Stimulated activated CD8-positive, alpha-beta memory T cell treated with anti-CD3 and anti-CD28 coated beads, Interleukin-15, amount 100 ng/mL, for 24 hours (primary cell): ENCODE data around the gene ANKRD29.

ENCODE experiments used
- DNase-seq: peaks from one replicate; pipeline ENCODE4 v3.0.0-alpha.2; 2020; ENCODE audit warnings: low read depth

Gene ANKRD29

GRCh38 chr18:23684515-23685197 is 21.9 kb upstream of the ANKRD29 start:
- no peak for DNase-seq

- no peak for DNase-seq
Observed at GRCh38 chr18:23683671-23684070, 21.0 kb upstream of the ANKRD29 start.

GRCh38 chr18:23683155-23683554 is 20.4 kb upstream of the ANKRD29 start:
- no peak for DNase-seq

GRCh38 chr18:23682472-23682871 is 19.8 kb upstream of the ANKRD29 start:
- DNase-seq: no peak

GRCh38 chr18:23682045-23682444 is 19.3 kb upstream of the ANKRD29 start:
- DNase-seq: no peak

- DNase-seq: no peak
Observed at GRCh38 chr18:23675896-23676295, 13.2 kb upstream of the ANKRD29 start.

GRCh38 chr18:23675236-23675635 is 12.5 kb upstream of the ANKRD29 start:
- DNase-seq: no peak

GRCh38 chr18:23673725-23674124 is 11.0 kb upstream of the ANKRD29 start:
- DNase-seq: no peak

- no peak for DNase-seq
Observed at GRCh38 chr18:23671564-23671963, 8.9 kb upstream of the ANKRD29 start.

GRCh38 chr18:23669804-23670405 is 7.2 kb upstream of the ANKRD29 start:
- no peak for DNase-seq

GRCh38 chr18:23669202-23669766 is 6.6 kb upstream of the ANKRD29 start:
- DNase-seq: no peak

- DNase-seq: no peak
Observed at GRCh38 chr18:23668731-23669130, 6.0 kb upstream of the ANKRD29 start.

- no peak for DNase-seq
Observed at GRCh38 chr18:23667114-23667513, 4.4 kb upstream of the ANKRD29 start.

GRCh38 chr18:23664674-23665073 is 2.0 kb upstream of the ANKRD29 start:
- DNase-seq: no peak

- DNase-seq: no peak
Observed at GRCh38 chr18:23661735-23662308, 889 bp downstream of the ANKRD29 start.

- no peak for DNase-seq
Observed at GRCh38 chr18:23658285-23658684, 4.4 kb downstream of the ANKRD29 start.

- no peak for DNase-seq
Observed at GRCh38 chr18:23652232-23652631, 10.5 kb downstream of the ANKRD29 start.

GRCh38 chr18:23650968-23651927 is 11.5 kb downstream of the ANKRD29 start:
- DNase-seq: no peak

- no peak for DNase-seq
Observed at GRCh38 chr18:23648940-23649607, 13.6 kb downstream of the ANKRD29 start.

GRCh38 chr18:23648456-23648855 is 14.3 kb downstream of the ANKRD29 start:
- DNase-seq: no peak

- DNase-seq: no peak
Observed at GRCh38 chr18:23646282-23646681, 16.4 kb downstream of the ANKRD29 start.
